GM18502 (cell line): ENCODE data around the gene ARHGAP4.

Experiments
- ATAC-seq: cut with Tn5 transposase; IDR thresholded peaks from one replicate; pipeline ENCODE4 v1.9.1; 2021; ENCODE audit warnings: mild to moderate bottlenecking; ENCODE audit not compliant: unreplicated experiment, poor library complexity

ARHGAP4 gene

GRCh38 chrX:153885208-153885787, 40.8 kb downstream of the ARHGAP4 start:
- no peak for ATAC-seq

GRCh38 chrX:153884590-153884989, 41.5 kb downstream of the ARHGAP4 start:
- ATAC-seq: no peak

GRCh38 chrX:153884136-153884535, 41.9 kb downstream of the ARHGAP4 start:
- ATAC-seq: no peak

GRCh38 chrX:153883163-153883843, 42.8 kb downstream of the ARHGAP4 start:
- no peak for ATAC-seq

- no peak for ATAC-seq
These were observed 43.5 kb downstream of the ARHGAP4 start for GRCh38 chrX:153882557-153882956.

GRCh38 chrX:153882086-153882498, 44.0 kb downstream of the ARHGAP4 start:
- no peak for ATAC-seq

GRCh38 chrX:153881281-153881680, 44.8 kb downstream of the ARHGAP4 start:
- ATAC-seq: no peak

- no peak for ATAC-seq
These were observed 45.6 kb downstream of the ARHGAP4 start for GRCh38 chrX:153880440-153880815.

- no peak for ATAC-seq
These were observed 46.2 kb downstream of the ARHGAP4 start for GRCh38 chrX:153879741-153880439.

- ATAC-seq: no peak
These were observed 47.0 kb downstream of the ARHGAP4 start for GRCh38 chrX:153878969-153879653.

GRCh38 chrX:153878345-153878744, 47.7 kb downstream of the ARHGAP4 start:
- no peak for ATAC-seq

GRCh38 chrX:153877571-153878261, 48.3 kb downstream of the ARHGAP4 start:
- ATAC-seq: no peak

GRCh38 chrX:153876112-153876491, 50.0 kb downstream of the ARHGAP4 start:
- no peak for ATAC-seq

- ATAC-seq: no peak
These were observed 50.5 kb downstream of the ARHGAP4 start for GRCh38 chrX:153875391-153876111.

GRCh38 chrX:153874366-153875125, 51.5 kb downstream of the ARHGAP4 start:
- no peak for ATAC-seq

GRCh38 chrX:153874085-153874365, 52.0 kb downstream of the ARHGAP4 start:
- ATAC-seq: no peak

- ATAC-seq: no peak
These were observed 52.6 kb downstream of the ARHGAP4 start for GRCh38 chrX:153873282-153874084.
